PC-3 (cell line): ENCODE measurements around the gene CAMK1D.

Experiments used
- EZH2 ChIP-seq: fragments of 300-600 bp; sonication (generic); IDR thresholded peaks from one replicate; pipeline ENCODE4 v1.6.1; 2017; ENCODE audit warnings: antibody characterized with exemption, mild to moderate bottlenecking, low read length; ENCODE audit not compliant: unreplicated experiment
- EZH2phosphoT487 ChIP-seq: fragments of 300-600 bp; sonication (generic); IDR thresholded peaks from 2 replicates; pipeline ENCODE4 v1.6.1; 2018; ENCODE audit warnings: mild to moderate bottlenecking, antibody characterized with exemption, low read length, borderline replicate concordance
- TF ChIP-seq, protein P1 (sequence below): fragments of 300-600 bp; sonication (generic); conservative IDR thresholded peaks from 2 replicates; pipeline ENCODE4 v1.5.1; 2017; ENCODE audit warnings: antibody characterized with exemption, low read depth, mild to moderate bottlenecking, low read length

DNA sequence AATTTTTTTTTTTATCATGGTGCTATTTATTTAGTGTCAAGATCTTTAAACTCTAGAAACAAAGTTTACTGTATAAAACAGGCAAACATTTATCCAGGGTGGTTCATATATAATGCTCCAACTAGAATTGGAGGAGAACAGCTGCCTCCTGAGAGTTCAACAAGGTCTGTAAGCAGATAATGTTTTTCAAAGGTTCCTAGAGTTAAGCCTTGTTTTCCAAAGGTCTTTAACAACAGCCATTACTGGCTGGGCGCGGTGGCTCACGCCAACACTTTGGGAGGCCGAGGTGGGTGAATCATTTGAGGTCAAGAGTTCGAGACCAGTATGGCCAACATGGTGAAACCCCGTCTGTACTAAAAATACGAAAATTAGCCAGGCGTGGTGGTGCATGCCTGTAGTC lies 335.4 kb downstream of the CAMK1D start:
- TF ChIP-seq, protein P1, sequence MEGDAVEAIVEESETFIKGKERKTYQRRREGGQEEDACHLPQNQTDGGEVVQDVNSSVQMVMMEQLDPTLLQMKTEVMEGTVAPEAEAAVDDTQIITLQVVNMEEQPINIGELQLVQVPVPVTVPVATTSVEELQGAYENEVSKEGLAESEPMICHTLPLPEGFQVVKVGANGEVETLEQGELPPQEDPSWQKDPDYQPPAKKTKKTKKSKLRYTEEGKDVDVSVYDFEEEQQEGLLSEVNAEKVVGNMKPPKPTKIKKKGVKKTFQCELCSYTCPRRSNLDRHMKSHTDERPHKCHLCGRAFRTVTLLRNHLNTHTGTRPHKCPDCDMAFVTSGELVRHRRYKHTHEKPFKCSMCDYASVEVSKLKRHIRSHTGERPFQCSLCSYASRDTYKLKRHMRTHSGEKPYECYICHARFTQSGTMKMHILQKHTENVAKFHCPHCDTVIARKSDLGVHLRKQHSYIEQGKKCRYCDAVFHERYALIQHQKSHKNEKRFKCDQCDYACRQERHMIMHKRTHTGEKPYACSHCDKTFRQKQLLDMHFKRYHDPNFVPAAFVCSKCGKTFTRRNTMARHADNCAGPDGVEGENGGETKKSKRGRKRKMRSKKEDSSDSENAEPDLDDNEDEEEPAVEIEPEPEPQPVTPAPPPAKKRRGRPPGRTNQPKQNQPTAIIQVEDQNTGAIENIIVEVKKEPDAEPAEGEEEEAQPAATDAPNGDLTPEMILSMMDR: no peak
- no peak for TF ChIP-seq EZH2phosphoT487
- no peak for TF ChIP-seq EZH2
